HG03175 (cell line): ENCODE data around the gene WDR1.

Experiments
- ATAC-seq: cut with Tn5 transposase; IDR thresholded peaks from one replicate; pipeline ENCODE4 v1.9.1; 2021; ENCODE audit warnings: mild to moderate bottlenecking, moderate library complexity; ENCODE audit not compliant: unreplicated experiment

The WDR1 gene

DNA sequence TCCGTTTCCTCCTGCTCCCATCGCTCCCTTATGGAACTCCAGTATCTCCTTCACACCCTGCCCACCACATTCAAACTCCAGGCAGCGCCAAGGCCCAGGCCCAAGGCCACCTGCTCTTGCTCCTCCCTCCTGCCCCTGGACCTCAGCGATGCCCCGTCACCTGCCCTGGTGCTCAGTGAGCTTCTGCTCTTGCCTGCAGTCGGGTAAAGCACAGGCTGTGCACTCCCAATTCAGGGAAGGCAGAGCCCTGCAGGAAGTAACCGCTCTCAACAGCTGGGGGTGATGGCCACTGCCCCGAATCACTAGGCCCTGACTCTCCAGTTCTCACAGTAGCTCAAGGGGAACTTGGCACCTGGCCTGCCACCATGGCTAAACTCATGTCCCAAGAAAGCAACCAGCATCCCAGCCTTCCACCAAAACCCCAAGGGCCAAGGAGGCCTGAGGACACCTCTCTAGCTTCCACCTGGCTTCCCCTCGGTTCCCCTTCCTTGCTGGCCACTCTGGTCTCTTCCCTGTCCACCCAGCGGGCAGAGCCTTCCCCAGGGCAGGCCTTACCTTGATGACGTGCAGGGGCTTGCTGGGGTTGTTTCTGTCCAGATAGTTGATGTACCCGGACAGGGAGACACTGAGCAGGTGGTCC is 29.3 kb downstream of the WDR1 start:
- no peak for ATAC-seq

DNA sequence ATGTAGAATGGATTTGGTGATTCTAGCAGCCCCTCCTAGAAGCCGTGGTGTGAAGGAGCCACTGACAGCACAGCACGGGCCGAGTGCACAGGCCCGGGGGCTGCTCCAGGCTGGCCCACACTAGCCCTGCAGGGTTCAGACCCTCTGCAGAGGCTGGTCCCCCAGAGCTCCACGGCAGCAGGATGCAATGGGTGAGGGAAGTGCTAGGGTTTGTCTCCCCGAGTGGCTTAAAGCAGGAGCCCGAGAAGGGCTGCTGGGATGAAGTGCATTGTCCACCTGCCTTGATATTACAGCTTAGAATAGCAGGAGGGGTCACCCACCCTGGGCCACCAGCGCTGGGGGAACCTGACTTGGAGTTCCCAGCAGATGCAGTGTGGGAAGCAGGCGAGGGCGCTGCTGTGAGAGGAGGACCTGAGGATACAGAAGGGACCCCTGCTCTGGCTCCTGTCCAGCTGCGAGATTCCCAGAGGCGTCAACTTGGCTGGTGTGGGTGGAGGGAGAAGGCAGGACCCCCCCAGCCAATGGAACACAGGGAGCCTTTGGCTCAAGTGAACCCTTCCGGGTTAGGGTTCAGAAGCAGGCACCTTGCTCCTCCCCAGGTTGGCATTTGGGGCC is 30.0 kb downstream of the WDR1 start:
- ATAC-seq = no peak

DNA sequence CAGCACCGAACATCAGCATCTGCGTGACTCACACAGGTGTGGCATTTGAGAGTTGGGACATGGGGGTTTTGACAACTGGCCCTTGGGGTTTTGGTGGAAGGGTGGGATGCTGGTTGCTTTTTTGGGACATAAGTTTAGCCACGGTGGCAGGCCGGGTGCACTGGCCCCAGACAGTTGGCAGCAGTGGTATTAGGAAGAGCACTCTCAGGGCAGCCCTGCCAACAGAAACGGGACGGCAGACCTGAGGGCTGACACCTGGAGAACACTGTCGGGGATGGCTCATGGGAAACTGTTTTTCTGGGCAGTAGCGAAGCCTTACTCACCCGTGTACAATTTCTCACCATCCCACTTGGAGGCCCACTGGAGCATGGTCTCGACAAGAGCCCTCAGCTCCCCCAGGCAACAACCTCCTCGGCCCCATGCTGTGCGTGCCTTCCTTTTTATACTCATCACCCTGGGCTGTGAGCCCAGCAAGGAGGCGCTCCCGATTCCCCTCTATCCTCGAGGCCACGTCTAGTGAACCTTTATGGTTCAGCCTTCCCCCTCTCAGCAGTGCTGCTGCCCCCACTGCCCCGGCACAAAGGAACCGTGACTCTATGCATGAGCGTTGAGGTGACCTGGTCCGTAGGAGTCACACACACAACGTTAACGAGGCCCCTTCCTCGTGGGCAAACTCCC is 30.6 kb downstream of the WDR1 start:
- no peak for ATAC-seq

DNA sequence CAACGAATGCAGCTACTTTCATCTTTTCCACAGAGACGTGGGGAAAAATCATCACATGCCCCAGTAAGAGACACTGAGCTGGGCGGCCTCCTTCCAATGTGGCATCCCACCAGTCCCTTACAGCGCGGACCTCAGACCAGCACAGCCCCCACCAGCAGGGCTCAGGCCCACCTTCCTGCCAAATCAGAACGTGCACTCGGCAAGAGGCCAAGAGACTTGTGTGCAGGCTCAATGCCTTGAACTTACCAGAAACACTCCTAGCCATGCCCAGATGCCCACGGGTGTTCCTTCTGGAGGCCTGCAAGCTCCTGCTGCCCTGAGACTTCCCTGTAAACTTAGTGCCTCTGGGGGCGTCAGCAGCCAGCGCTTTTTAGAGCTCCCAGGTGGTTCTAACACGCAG is 31.2 kb downstream of the WDR1 start:
- ATAC-seq = no peak

DNA sequence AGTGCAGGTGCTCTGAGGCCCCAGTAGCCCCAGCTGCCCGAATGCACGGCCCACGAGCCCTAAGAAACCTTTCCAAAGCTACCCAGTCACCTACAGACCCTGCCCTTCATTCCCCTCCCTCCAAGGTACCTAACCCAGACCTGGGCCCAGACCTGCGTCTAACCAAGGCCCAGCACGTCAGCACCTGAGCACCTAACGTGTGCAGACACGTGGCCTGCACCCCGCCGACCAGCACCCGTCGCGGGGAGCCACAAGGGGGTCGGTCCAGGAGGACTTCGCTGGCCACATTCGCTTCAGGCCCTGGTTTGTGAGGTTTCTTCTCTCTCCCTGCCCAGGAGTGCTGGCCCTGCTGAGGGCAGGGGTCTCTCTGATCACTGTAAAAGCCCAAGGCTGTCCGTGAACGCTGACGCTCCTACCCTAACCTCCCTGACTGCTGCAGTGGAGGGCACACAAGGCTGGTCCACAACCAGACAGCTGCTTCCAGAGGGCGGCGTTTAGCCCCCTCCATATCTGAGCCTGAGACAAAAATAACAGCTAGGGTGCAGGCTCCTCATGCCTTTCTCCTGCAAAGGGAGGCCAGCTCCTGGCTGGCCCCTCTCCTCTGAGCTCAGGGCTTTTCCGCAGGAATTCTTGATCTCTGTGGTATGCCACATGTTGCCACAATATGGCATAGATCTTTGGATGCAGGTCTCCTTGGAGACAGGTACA is 31.8 kb downstream of the WDR1 start:
- no peak for ATAC-seq

DNA sequence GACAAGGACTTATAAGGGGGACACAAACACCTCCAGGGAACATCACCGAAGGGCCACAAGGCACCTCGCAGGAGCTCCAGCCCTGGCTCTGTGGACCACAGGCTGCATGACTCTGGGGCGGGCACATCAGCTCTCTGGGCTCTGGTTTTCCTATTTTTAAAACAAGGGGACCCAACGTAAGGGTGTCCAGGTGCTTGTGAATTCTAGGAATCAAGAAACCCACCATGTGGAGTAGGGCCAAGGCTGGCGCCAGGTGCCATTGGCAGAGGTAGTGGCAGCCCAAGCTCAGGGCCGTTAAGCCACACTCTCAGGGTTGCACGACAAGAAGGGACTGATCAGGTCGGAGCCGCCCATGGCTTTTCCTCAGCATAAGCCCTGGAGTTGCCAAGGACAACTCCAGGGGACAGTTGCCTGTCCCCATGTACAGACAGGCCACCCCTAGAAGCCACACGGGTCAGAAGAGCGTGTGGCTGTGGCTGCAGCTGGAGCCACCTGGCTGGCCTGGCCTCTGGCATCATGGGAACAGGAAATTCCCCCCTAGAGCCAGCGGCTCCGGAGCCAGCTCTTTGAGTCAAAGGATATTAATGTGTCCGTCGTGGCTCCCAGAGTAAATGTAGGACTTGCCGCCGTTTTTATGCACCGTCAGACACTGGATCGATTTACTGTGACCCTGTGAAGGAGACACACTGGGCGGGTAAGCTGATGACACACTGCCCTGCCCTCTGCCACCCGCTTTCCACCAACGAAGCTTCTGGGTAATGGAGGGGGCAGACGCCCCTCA is 32.5 kb downstream of the WDR1 start:
- ATAC-seq = no peak

GRCh38 chr4:10083331-10083771 is 33.2 kb downstream of the WDR1 start:
- no peak for ATAC-seq

GRCh38 chr4:10082459-10083272 is 33.9 kb downstream of the WDR1 start:
- ATAC-seq = no peak

DNA sequence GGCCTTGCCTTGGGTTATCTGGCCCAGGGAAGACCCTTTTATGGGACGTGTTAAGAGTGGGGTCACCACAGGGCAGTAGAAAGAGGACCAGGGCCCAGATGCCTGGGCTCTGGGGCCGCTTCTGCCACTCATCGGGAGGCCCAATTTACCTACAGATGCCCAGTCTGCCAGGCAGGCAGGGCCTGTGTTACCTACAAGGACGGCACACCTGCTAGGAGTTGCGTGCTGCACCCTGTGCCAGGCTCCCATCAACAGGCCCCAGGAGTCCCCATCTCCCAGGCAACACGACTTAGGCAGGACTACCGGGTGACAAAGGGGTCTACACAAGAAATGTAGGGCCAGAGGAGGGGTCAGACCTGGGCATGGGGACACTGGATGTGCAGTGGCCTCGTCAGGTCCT is 34.6 kb downstream of the WDR1 start:
- no peak for ATAC-seq

- ATAC-seq = no peak
Observed at GRCh38 chr4:10081218-10081606, 35.4 kb downstream of the WDR1 start.

GRCh38 chr4:10080589-10081217 is 35.9 kb downstream of the WDR1 start:
- no peak for ATAC-seq

GRCh38 chr4:10079912-10080588 is 36.5 kb downstream of the WDR1 start:
- no peak for ATAC-seq

GRCh38 chr4:10079256-10079655 is 37.3 kb downstream of the WDR1 start:
- ATAC-seq = no peak

DNA sequence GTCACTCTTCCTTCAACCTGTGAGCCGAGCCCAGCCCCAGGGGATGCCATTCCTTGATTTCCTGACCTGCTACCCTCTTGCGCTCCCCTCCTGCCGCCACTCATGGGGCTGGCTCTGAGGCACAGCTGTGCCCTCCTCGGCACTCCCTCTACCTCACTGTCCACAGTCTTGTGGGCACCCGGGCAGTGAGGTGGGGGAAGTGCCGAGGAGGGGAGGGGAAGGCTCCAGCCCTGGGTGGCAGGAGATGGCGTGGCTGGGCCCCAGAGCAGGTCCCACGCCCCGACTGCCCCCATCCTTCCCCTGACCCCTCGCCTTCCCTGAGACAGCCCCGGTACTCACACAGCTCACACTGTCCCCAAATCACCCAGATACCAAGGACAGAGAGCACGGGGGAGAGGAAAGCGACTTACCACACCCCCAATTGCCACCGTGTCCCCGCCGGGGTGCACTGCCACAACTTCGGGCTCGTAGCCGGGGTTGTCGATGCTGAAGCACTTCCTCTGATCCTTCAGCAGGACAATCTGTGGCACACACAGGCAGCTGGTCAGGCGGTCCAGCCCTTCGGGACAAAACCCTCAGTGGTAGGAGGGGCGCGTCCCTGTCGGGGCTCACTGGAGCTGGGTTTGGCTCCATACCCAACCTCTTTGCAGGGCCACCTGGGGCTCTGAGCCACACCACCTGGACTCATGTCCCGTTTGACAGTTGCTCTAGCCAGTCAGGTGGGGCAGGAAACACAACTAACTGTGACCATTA is 37.9 kb downstream of the WDR1 start:
- no peak for ATAC-seq

GRCh38 chr4:10077483-10078335 is 38.9 kb downstream of the WDR1 start:
- ATAC-seq = no peak

DNA sequence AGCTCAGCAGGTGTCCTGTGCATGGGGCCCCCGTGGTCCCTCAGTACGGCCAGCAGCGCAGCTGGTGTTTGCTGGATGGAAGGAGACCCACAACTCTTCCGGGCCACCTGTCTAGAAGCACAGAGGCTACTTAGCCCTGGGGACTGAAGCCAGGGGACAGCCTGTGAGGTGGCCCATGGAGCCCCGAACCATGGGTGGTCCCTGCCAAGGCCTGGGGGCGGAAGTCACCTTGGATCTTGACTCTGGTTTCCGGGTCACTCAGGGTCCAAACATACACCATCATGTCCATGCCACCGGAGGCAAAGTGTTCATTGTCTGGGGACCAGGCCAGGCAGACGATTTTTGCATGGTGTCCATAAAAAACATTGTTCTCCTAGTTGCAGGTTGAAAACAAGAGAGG is 39.5 kb downstream of the WDR1 start:
- ATAC-seq = no peak

DNA sequence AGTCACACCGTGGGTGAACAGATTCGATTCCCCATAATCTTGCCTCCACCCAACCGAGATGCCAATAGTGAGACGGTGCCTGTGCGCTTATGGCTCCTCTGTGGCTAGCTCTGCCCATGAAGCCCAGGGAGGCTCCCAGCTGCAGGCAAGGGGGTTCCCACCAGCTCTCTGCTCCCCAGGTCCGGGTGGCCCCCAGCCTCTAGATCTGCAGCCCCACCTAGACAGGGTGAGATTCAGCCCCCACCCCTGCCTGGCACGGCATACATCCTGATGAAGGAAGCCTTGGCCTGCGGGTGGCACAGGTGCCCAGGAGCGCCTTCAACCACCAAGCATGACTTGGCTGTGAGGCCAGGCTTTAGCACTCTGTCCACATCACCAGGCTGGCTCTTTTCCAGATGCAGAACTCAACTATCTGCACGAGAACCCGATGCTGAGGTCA is 40.6 kb downstream of the WDR1 start:
- ATAC-seq = no peak
